ENCODE measurements around the gene SALL3. TPM values are rescaled to one million over a fixed set of nuclear protein-coding genes. Genes with fewer than 3 reads are reported as not detected.

SALL3 gene
- total and polyA plus RNA-seq, 2 of the 4 experiments (the other 2 are of a cell fraction) = not detected

DNA sequence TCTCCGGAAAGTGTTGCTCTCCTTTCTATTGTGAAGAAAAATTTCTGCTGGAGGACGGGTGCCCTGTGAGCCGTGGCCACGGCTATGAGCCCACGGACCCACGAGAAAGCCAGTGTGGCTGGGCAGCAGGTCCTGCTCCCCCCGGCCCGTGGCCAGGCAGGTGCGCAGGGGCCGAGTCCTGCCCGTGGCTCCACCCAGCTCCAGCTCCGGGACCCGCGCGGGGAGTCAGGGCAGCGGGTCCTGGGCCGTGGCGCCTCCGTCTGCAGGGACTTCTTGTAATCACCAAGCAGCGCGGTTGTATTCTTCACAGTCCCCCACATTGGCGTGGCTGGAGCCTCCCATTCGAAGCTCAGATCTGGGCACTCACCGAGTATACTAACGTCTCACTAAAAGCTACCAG lies 43.0 kb downstream of the SALL3 start:
- Histone ChIP-seq H3K4me3 (ENCODE audit: insufficient read depth, low read depth, low read length) (no peak overlapping the region), H2BK15ac (ENCODE audit: low read depth, low read length) (no peak overlapping the region), H3K14ac (replicated peaks; ENCODE audit: low read depth, low read length) (no peak overlapping the region), H3K27me3 (ENCODE audit: control insufficient read depth, insufficient read depth, low read length) (no peaks in the 10 kb centered on the region), H3K36me3 (ENCODE audit: control insufficient read depth, insufficient read depth, low read length) (no peaks in the 10 kb centered on the region), H4K20me1 (ENCODE audit: insufficient read depth, low read length) (no peaks in the 10 kb centered on the region), H2BK5ac (ENCODE audit: low read depth, low read length, poor library complexity, severe bottlenecking) (no peak overlapping the region), H3K18ac (ENCODE audit: low read depth, low read length) (no peak overlapping the region), H2AK5ac (ENCODE audit: low read depth, low read length) (no peak overlapping the region), H2BK120ac (ENCODE audit: low read depth, low read length) (no peak overlapping the region), H3K4me2 (ENCODE audit: low read depth, low read length) (no peak overlapping the region), H3K9me1 (ENCODE audit: insufficient read depth, low read length) (no peaks in the 10 kb centered on the region), H3K23ac (ENCODE audit: low read depth, low read length) (no peak overlapping the region), H2BK20ac (ENCODE audit: low read depth, low read length) (no peak overlapping the region), H3K9ac (ENCODE audit: low read depth, low read length) (no peak overlapping the region), H3K9me3 (ENCODE audit: control insufficient read depth, insufficient read depth, low read length) (peaks cover 8% of the 10 kb centered on the region; the same call in 1 of the 2 replicates), H3K4ac (ENCODE audit: low read depth, low read length) (no peak overlapping the region), H3K79me1 (ENCODE audit: low read depth in 1 of 2, low read length in 2 of 2) (no peaks in the 10 kb centered on the region), H3K4me1 (ENCODE audit: control insufficient read depth, insufficient read depth, low read length) (no peaks in the 10 kb centered on the region), H4K8ac (ENCODE audit: low read depth in 2 of 2, low read length in 2 of 2) (no peak overlapping the region), H2AFZ (replicated peaks; ENCODE audit: low read length, poor library complexity) (no peak overlapping the region), H3K27ac (ENCODE audit: insufficient read depth, low read length) (no peak overlapping the region), H2AK9ac (replicated peaks; ENCODE audit: low read depth, low read length, poor library complexity) (no peak overlapping the region), H3K56ac (ENCODE audit: extremely low read depth, insufficient read depth, low read length) (no peak overlapping the region), H4K5ac (ENCODE audit: low read depth, low read length) (no peak overlapping the region), H4K91ac (ENCODE audit: insufficient read depth, low read depth, low read length) (no peak overlapping the region)
- no peak for TF ChIP-seq BHLHE40 (IDR thresholded peaks at IDR 0.05; ENCODE audit: low read depth, low read length)
- TF ChIP-seq MAFK (IDR thresholded peaks at IDR 0.05; ENCODE audit: low read depth, low read length) = no peak
- no peak for TF ChIP-seq MAZ (IDR thresholded peaks at IDR 0.05; ENCODE audit: borderline replicate concordance, low read depth, low read length)
- TF ChIP-seq SMC3 (IDR thresholded peaks at IDR 0.05; ENCODE audit: low read depth, low read length) = no peak
- no peak for TF ChIP-seq CHD1 (IDR thresholded peaks at IDR 0.05; ENCODE audit: low read depth, low read length)
- TF ChIP-seq MXI1 (IDR thresholded peaks at IDR 0.05; ENCODE audit: borderline replicate concordance, low read depth, low read length) = no peak
- TF ChIP-seq CEBPB (IDR thresholded peaks at IDR 0.05; ENCODE audit: low read depth, low read length) = no peak
- TF ChIP-seq, protein P1, sequence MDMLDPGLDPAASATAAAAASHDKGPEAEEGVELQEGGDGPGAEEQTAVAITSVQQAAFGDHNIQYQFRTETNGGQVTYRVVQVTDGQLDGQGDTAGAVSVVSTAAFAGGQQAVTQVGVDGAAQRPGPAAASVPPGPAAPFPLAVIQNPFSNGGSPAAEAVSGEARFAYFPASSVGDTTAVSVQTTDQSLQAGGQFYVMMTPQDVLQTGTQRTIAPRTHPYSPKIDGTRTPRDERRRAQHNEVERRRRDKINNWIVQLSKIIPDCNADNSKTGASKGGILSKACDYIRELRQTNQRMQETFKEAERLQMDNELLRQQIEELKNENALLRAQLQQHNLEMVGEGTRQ (IDR thresholded peaks at IDR 0.05; ENCODE audit: low read depth, low read length) = no peak
- TF ChIP-seq, protein P2, sequence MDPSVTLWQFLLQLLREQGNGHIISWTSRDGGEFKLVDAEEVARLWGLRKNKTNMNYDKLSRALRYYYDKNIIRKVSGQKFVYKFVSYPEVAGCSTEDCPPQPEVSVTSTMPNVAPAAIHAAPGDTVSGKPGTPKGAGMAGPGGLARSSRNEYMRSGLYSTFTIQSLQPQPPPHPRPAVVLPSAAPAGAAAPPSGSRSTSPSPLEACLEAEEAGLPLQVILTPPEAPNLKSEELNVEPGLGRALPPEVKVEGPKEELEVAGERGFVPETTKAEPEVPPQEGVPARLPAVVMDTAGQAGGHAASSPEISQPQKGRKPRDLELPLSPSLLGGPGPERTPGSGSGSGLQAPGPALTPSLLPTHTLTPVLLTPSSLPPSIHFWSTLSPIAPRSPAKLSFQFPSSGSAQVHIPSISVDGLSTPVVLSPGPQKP (IDR thresholded peaks at IDR 0.05; ENCODE audit: borderline replicate concordance, low read depth, low read length) = no peak
- TF ChIP-seq POLR2A (IDR thresholded peaks at IDR 0.05; ENCODE audit: low read depth, low read length) = no peak
- TF ChIP-seq NFE2L2 (IDR thresholded peaks at IDR 0.05; ENCODE audit: low read depth, low read length) = no peak
- TF ChIP-seq FOS (IDR thresholded peaks at IDR 0.05; ENCODE audit: low read depth, low read length) = no peak
- TF ChIP-seq, protein P3, sequence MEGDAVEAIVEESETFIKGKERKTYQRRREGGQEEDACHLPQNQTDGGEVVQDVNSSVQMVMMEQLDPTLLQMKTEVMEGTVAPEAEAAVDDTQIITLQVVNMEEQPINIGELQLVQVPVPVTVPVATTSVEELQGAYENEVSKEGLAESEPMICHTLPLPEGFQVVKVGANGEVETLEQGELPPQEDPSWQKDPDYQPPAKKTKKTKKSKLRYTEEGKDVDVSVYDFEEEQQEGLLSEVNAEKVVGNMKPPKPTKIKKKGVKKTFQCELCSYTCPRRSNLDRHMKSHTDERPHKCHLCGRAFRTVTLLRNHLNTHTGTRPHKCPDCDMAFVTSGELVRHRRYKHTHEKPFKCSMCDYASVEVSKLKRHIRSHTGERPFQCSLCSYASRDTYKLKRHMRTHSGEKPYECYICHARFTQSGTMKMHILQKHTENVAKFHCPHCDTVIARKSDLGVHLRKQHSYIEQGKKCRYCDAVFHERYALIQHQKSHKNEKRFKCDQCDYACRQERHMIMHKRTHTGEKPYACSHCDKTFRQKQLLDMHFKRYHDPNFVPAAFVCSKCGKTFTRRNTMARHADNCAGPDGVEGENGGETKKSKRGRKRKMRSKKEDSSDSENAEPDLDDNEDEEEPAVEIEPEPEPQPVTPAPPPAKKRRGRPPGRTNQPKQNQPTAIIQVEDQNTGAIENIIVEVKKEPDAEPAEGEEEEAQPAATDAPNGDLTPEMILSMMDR (conservative IDR thresholded peaks at IDR 0.05; ENCODE audit: low read depth, low read length) = no peak
- no peak for TF ChIP-seq RAD21 (IDR thresholded peaks at IDR 0.05; ENCODE audit: low read length)
- no peak for TF ChIP-seq RFX5 (IDR thresholded peaks at IDR 0.05; ENCODE audit: low read depth, low read length)
- TF ChIP-seq RCOR1 (IDR thresholded peaks at IDR 0.05; ENCODE audit: insufficient replicate concordance, low read length) = no peak
- in situ Hi-C loops (cut with MboI; ENCODE audit: low sequenced_read_pairs) (no loop called here), intact Hi-C loops (cut with micrococcal nuclease) (no loop called here), dilution Hi-C loops (cut with HindIII; ENCODE audit: low sequenced_read_pairs, unreplicated experiment) (no loop called here)
- no peak for DNase-seq
- ChIA-PET CTCF (no interaction called here), POLR2A (ENCODE audit: unreplicated experiment) (no interaction called here)
- no TSS peak for BruUV-seq (replicated peaks)
- WGBS, 2 experiments (ENCODE audit: extremely low coverage in 2 of 2, insufficient read length in 1 of 2) = 90% methylated on average over 15 of the region's 25 CpGs; no CpG with 5 or more reads in 1 of the 2 experiments
- ATAC-seq (ENCODE audit: low read depth) = no peak
